Ishikawa (cell line): ENCODE measurements around the gene SLC2A10.

Experiments
- CEBPB ChIP-seq: IDR thresholded peaks from 2 replicates; pipeline ENCODE4 v1.6.1; 2012
- CREB1 ChIP-seq: IDR thresholded peaks from 2 replicates; pipeline ENCODE4 v1.6.1; 2012; ENCODE audit warnings: low read depth
- EGR1 ChIP-seq: IDR thresholded peaks from 2 replicates; pipeline ENCODE4 v1.6.1; 2012
- EP300 ChIP-seq: IDR thresholded peaks from 2 replicates; pipeline ENCODE4 v1.6.1; 2012; ENCODE audit warnings: borderline replicate concordance
- FOXM1 ChIP-seq: IDR thresholded peaks from 2 replicates; pipeline ENCODE4 v1.6.1; 2012; ENCODE audit warnings: low read depth, borderline replicate concordance
- NFIC ChIP-seq: IDR thresholded peaks from 2 replicates; pipeline ENCODE4 v1.6.1; 2012
- RAD21 ChIP-seq: IDR thresholded peaks from 2 replicates; pipeline ENCODE4 v1.6.1; 2012; ENCODE audit warnings: low read depth
- TAF1 ChIP-seq: IDR thresholded peaks from 2 replicates; pipeline ENCODE4 v1.6.1; 2012; ENCODE audit warnings: low read depth, mild to moderate bottlenecking
- TCF12 ChIP-seq: IDR thresholded peaks from 2 replicates; pipeline ENCODE4 v1.6.1; 2012; ENCODE audit warnings: low read depth
- TEAD4 ChIP-seq: IDR thresholded peaks from 2 replicates; pipeline ENCODE4 v1.6.1; 2012
- YY1 ChIP-seq: IDR thresholded peaks from 2 replicates; pipeline ENCODE4 v1.6.1; 2012; ENCODE audit warnings: low read depth
- ZBTB7A ChIP-seq: IDR thresholded peaks from 2 replicates; pipeline ENCODE4 v1.6.1; 2012; ENCODE audit warnings: low read depth
- TF ChIP-seq, protein P1 (sequence below): IDR thresholded peaks from 2 replicates; pipeline ENCODE4 v1.6.1; 2012
- TF ChIP-seq, protein P2 (sequence below): IDR thresholded peaks from 2 replicates; pipeline ENCODE4 v1.6.1; 2012; ENCODE audit warnings: low read depth, mild to moderate bottlenecking
- TF ChIP-seq, protein P3 (sequence below): IDR thresholded peaks from 2 replicates; pipeline ENCODE4 v1.6.1; 2012

The SLC2A10 gene

DNA sequence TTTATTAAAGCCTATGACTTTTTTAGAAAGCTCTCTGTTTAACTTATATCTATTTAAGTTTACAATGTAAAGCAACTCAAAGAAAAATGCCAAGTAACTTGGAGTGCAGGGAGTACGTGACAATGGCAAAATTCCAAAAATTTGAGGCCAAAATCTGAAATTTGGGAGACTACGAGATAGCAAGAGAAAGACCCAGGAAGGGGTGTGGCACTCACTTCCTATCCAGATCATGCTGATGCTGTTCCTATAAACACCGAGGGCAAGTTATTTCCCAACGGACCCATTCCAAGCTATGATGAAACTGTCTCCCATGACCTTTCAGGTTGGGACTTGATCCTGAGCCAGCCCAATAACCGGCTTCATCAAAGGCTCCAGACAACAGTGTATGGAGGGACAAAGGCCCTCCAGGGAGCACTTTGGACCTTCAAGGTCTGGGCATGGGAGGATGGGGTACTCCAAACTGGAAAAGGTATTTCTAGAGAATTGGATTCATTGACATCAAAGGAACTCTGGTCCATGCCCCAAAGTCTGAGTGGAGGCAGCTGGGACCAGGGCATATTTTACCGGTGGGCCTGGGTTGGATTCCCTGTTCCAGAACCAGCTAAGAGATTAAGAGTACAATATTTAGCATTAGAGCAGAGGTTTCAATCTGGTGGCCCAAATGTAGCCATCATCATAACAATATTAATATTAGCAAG, 42.5 kb upstream of the SLC2A10 start:
- TF ChIP-seq YY1 (no peak), EP300 (no peak), FOXM1 (no peak), CREB1 (no peak), EGR1 (no peak)
- TF ChIP-seq, protein P1, sequence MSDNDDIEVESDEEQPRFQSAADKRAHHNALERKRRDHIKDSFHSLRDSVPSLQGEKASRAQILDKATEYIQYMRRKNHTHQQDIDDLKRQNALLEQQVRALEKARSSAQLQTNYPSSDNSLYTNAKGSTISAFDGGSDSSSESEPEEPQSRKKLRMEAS = no peak
- TF ChIP-seq, protein P2, sequence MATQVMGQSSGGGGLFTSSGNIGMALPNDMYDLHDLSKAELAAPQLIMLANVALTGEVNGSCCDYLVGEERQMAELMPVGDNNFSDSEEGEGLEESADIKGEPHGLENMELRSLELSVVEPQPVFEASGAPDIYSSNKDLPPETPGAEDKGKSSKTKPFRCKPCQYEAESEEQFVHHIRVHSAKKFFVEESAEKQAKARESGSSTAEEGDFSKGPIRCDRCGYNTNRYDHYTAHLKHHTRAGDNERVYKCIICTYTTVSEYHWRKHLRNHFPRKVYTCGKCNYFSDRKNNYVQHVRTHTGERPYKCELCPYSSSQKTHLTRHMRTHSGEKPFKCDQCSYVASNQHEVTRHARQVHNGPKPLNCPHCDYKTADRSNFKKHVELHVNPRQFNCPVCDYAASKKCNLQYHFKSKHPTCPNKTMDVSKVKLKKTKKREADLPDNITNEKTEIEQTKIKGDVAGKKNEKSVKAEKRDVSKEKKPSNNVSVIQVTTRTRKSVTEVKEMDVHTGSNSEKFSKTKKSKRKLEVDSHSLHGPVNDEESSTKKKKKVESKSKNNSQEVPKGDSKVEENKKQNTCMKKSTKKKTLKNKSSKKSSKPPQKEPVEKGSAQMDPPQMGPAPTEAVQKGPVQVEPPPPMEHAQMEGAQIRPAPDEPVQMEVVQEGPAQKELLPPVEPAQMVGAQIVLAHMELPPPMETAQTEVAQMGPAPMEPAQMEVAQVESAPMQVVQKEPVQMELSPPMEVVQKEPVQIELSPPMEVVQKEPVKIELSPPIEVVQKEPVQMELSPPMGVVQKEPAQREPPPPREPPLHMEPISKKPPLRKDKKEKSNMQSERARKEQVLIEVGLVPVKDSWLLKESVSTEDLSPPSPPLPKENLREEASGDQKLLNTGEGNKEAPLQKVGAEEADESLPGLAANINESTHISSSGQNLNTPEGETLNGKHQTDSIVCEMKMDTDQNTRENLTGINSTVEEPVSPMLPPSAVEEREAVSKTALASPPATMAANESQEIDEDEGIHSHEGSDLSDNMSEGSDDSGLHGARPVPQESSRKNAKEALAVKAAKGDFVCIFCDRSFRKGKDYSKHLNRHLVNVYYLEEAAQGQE = no peak

GRCh38 chr20:46670228-46670584, 39.2 kb upstream of the SLC2A10 start:
- no peak for TF ChIP-seq CEBPB
- no peak for TF ChIP-seq EGR1
- no peak for TF ChIP-seq RAD21
- TF ChIP-seq FOXM1 = no peak
- TF ChIP-seq, protein P3, sequence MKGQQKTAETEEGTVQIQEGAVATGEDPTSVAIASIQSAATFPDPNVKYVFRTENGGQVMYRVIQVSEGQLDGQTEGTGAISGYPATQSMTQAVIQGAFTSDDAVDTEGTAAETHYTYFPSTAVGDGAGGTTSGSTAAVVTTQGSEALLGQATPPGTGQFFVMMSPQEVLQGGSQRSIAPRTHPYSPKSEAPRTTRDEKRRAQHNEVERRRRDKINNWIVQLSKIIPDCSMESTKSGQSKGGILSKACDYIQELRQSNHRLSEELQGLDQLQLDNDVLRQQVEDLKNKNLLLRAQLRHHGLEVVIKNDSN = no peak
- TF ChIP-seq, protein P2 = no peak
- TF ChIP-seq CREB1 = no peak
- TF ChIP-seq, protein P1 = no peak
- TF ChIP-seq TEAD4 = no peak
- TF ChIP-seq NFIC = no peak
- TF ChIP-seq TCF12 = no peak
- TF ChIP-seq ZBTB7A = no peak
- no peak for TF ChIP-seq YY1
- TF ChIP-seq EP300 = no peak
- TF ChIP-seq TAF1 = no peak

DNA sequence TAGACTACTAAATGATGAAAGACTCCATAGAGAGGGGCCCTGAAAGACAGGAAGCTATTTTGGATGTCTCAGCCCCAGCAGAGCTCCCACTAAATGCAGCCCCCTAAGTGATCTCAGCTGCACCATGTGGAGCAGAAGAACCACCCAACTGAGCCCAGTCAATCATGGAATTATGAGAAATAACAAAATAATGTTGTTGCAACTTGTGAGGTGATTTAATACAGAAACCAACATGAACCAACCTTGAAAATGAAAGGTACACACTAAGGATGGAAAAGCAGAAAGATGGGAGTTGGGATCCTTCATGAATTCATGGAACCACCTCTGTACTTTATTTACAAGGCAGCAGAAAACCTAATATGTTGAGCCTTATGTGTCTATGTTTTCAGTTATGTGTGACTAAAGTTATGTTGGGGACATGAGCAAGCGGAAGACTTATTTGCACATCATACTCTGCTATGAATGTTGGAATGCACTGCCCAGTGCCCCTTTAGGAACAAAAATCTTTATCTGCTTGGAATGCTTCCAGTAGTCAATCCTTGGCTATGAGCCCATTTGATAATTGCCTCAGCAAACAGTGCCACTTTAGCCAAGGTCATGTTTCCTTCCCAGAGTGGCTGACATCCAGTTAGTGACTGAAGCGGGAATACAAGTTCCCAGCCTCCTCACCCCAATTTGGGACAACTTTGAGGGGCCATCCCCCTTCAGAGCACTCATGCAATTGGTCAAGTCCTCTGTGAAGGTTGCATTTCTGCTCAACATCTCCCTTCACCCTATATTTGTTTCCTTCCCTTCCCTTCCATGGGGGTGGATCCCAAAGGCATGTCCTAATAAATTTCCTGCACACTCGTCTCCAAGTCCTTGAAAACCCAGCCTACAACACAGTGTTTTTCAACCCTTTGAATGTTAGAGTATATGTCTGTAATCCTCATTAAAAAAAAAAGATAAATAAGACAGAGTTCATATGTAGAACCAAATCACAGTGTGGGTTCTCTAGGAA, 38.6 kb upstream of the SLC2A10 start:
- TF ChIP-seq TAF1 (no peak), FOXM1 (no peak), EP300 (no peak), CEBPB (no peak), CREB1 (no peak), YY1 (no peak), TCF12 (no peak), EGR1 (no peak)
- TF ChIP-seq, protein P3 = no peak
- TF ChIP-seq, protein P2 = no peak
- TF ChIP-seq, protein P1 = no peak

DNA sequence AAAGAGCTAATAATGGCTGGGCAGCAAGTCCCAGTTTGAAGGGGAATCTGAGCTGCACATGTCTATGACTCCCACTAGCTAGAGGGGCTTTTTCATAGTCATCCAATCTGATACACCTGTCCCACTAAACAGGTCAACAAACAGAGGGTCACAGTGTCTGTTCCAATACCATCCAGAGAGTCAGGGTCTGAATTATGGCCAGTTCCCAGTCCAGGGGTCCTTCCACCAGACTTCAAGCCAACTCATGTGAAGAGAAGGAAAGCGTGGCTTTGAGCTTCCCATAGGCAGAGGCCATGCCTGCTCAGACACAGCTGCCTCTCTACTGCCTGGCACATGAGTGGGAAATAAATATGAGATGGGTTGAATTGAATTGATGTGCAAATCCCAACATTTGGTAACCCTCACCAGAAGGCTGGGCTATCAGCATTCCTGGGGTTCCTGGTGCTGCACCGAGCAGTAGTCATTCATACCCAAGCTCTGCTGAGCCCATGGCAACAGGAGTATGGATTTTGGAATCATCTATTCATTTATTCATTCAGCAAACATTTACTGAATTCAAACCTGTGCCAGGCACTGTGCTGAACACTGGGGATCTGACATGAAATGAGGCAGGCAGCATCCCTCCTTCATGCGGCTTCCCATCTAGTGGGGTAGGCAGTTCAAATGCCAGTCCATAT, 37.4 kb upstream of the SLC2A10 start:
- no peak for TF ChIP-seq YY1
- TF ChIP-seq TAF1 = no peak
- no peak for TF ChIP-seq TCF12
- TF ChIP-seq, protein P2 = no peak
- TF ChIP-seq CREB1 = no peak
- no peak for TF ChIP-seq FOXM1
- no peak for TF ChIP-seq TEAD4
- no peak for TF ChIP-seq NFIC
- TF ChIP-seq EGR1 = no peak
- TF ChIP-seq, protein P3 = no peak
- TF ChIP-seq ZBTB7A = no peak
- no peak for TF ChIP-seq RAD21
- TF ChIP-seq CEBPB = no peak
- TF ChIP-seq EP300 = no peak
